Measurements from ENCODE around the gene GDPD5. TPM values are rescaled to one million over a fixed set of nuclear protein-coding genes. Genes with fewer than 3 reads are reported as not detected.
A peak's percentile ranks its signal among the peaks of the same experiment; 100 is the strongest.

Gene GDPD5
- total and polyA plus RNA-seq, 2 donors (not counting 1 experiment from before 2014, with no cell fraction given), result 59.1 to 102 TPM

GRCh38 chr11:75434051-75434450 is 91.7 kb downstream of the GDPD5 start:
- H3K27me3 Mint-ChIP-seq, result peaks cover 31% of the 10 kb centered on the region

GRCh38 chr11:75433443-75433842 is 92.3 kb downstream of the GDPD5 start:
- DNase-seq (no peak), ATAC-seq (ENCODE audit: low read depth) (no peak)
- Histone ChIP-seq H3K4me2 (replicated peaks; ENCODE audit: low read depth, low read length, poor library complexity, severe bottlenecking) (no peak overlapping the region), H4K20me1 (ENCODE audit: control insufficient read depth, insufficient read depth, low read length, poor library complexity, severe bottlenecking) (no peaks in the 10 kb centered on the region), H3K9ac (ENCODE audit: low read length) (no peak overlapping the region), H3K27me3 (replicated peaks in 1 of 4; ENCODE audit: control extremely low read depth in 1 of 4, control insufficient read depth in 3 of 4, insufficient read depth in 4 of 4, low read length in 3 of 4) (peaks cover 0 to 53% (median 21%) of the 10 kb centered on the region in 4 experiments), H3K9me3 (ENCODE audit: control extremely low read depth in 1 of 3, control insufficient read depth in 2 of 3, insufficient read depth in 1 of 3, low read length in 2 of 3) (peaks cover 0 to 8% (median 0%) of the 10 kb centered on the region in 3 donors), H3K36me3 (replicated peaks in 1 of 2; ENCODE audit: control extremely low read depth in 1 of 2, control insufficient read depth in 1 of 2, extremely low read depth in 1 of 2, insufficient read depth in 2 of 2, low read length in 1 of 2) (no peaks in the 10 kb centered on the region), H3K4me3 (ENCODE audit: control extremely low read depth in 1 of 5, extremely low read depth in 1 of 5, insufficient read depth in 1 of 5, low read depth in 2 of 5, low read length in 4 of 5) (no peak overlapping the region), H3K79me2 (ENCODE audit: control insufficient read depth, insufficient read depth, low read length) (no peaks in the 10 kb centered on the region), H3K27ac (ENCODE audit: low read length in 2 of 2) (no peak overlapping the region), H2AFZ (ENCODE audit: insufficient read depth, low read depth, low read length, poor library complexity, severe bottlenecking) (no peak overlapping the region), H3K4me1 (ENCODE audit: control insufficient read depth in 2 of 2, insufficient read depth in 2 of 2, low read length in 2 of 2) (peaks cover 19 to 22% of the 10 kb centered on the region in 2 donors)
- ChIA-PET POLR2A (no interaction called here), CTCF (interaction anchor here (1.0 to 1.6 kb wide), 3 partner anchors 12 to 44 kb away, joined by 3 to 7 read pairs (median 3); no protein-coding TSS in a partner anchor)
- TF ChIP-seq, protein P1, sequence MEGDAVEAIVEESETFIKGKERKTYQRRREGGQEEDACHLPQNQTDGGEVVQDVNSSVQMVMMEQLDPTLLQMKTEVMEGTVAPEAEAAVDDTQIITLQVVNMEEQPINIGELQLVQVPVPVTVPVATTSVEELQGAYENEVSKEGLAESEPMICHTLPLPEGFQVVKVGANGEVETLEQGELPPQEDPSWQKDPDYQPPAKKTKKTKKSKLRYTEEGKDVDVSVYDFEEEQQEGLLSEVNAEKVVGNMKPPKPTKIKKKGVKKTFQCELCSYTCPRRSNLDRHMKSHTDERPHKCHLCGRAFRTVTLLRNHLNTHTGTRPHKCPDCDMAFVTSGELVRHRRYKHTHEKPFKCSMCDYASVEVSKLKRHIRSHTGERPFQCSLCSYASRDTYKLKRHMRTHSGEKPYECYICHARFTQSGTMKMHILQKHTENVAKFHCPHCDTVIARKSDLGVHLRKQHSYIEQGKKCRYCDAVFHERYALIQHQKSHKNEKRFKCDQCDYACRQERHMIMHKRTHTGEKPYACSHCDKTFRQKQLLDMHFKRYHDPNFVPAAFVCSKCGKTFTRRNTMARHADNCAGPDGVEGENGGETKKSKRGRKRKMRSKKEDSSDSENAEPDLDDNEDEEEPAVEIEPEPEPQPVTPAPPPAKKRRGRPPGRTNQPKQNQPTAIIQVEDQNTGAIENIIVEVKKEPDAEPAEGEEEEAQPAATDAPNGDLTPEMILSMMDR (IDR thresholded peaks at IDR 0.05), result no peak
- TF ChIP-seq EZH2 (IDR thresholded peaks at IDR 0.05; ENCODE audit: borderline replicate concordance, insufficient read depth, low read depth, low read length, poor library complexity, severe bottlenecking), result no peak
- H3K4me1 Mint-ChIP-seq, result peaks cover 18% of the 10 kb centered on the region
- no peaks in the 10 kb centered on the region for H3K9me3 Mint-ChIP-seq (ENCODE audit: insufficient read depth)
- H3K4me3 Mint-ChIP-seq, result no peak overlapping the region
- WGBS (ENCODE audit: insufficient coverage), result 88% methylated on average over 4 of the region's 6 CpGs
- H3K27me3 Mint-ChIP-seq, result peaks cover 37% of the 10 kb centered on the region
- peak overlapping the region; percentile 46 for H3K27ac Mint-ChIP-seq
- intact Hi-C loops (cut with micrococcal nuclease), result no loop called here

More at GRCh38 chr11:75434051-75434450, 91.7 kb downstream of the GDPD5 start:
- H3K27ac Mint-ChIP-seq, result no peak overlapping the region
- Histone ChIP-seq H3K4me2 (replicated peaks; ENCODE audit: low read depth, low read length, poor library complexity, severe bottlenecking) (no peak overlapping the region), H3K27ac (ENCODE audit: low read length in 2 of 2) (no peak overlapping the region), H3K27me3 (replicated peaks in 1 of 4; ENCODE audit: control extremely low read depth in 1 of 4, control insufficient read depth in 3 of 4, insufficient read depth in 4 of 4, low read length in 3 of 4) (peaks cover 0 to 47% (median 17%) of the 10 kb centered on the region in 4 experiments), H3K9me3 (ENCODE audit: control extremely low read depth in 1 of 3, control insufficient read depth in 2 of 3, insufficient read depth in 1 of 3, low read length in 2 of 3) (peaks cover 0 to 6% (median 0%) of the 10 kb centered on the region in 3 donors), H3K9ac (ENCODE audit: low read length) (no peak overlapping the region), H3K36me3 (replicated peaks in 1 of 2; ENCODE audit: control extremely low read depth in 1 of 2, control insufficient read depth in 1 of 2, extremely low read depth in 1 of 2, insufficient read depth in 2 of 2, low read length in 1 of 2) (no peaks in the 10 kb centered on the region), H4K20me1 (ENCODE audit: control insufficient read depth, insufficient read depth, low read length, poor library complexity, severe bottlenecking) (no peaks in the 10 kb centered on the region), H3K79me2 (ENCODE audit: control insufficient read depth, insufficient read depth, low read length) (no peaks in the 10 kb centered on the region), H3K4me1 (ENCODE audit: control insufficient read depth in 2 of 2, insufficient read depth in 2 of 2, low read length in 2 of 2) (peaks cover 14 to 16% of the 10 kb centered on the region in 2 donors), H3K4me3 (ENCODE audit: control extremely low read depth in 1 of 5, extremely low read depth in 1 of 5, insufficient read depth in 1 of 5, low read depth in 2 of 5, low read length in 4 of 5) (no peak overlapping the region), H2AFZ (ENCODE audit: insufficient read depth, low read depth, low read length, poor library complexity, severe bottlenecking) (no peak overlapping the region)
- ChIA-PET CTCF (interaction anchor here (1.0 to 1.6 kb wide), 4 partner anchors 11 to 98 kb away, joined by 3 to 7 read pairs (median 3); no protein-coding TSS in a partner anchor), POLR2A (no interaction called here)
- peaks cover 12% of the 10 kb centered on the region for H3K4me1 Mint-ChIP-seq
- WGBS (ENCODE audit: insufficient coverage), result 97% methylated on average over 4 of the region's 4 CpGs
- H3K4me3 Mint-ChIP-seq, result no peak overlapping the region
- ATAC-seq (ENCODE audit: low read depth), result no peak
- no peaks in the 10 kb centered on the region for H3K9me3 Mint-ChIP-seq (ENCODE audit: insufficient read depth)
- intact Hi-C loops (cut with micrococcal nuclease), result no loop called here
- TF ChIP-seq, protein P1 (IDR thresholded peaks at IDR 0.05), result no peak
- no peak for TF ChIP-seq EZH2 (IDR thresholded peaks at IDR 0.05; ENCODE audit: borderline replicate concordance, insufficient read depth, low read depth, low read length, poor library complexity, severe bottlenecking)
- DNase-seq, result no peak
